GM19397 (cell line): Measurements from ENCODE around the gene MAP2.

ENCODE experiments used
- ATAC-seq: cut with Tn5 transposase; IDR thresholded peaks from one replicate; pipeline ENCODE4 v1.9.1; 2021; ENCODE audit warnings: mild to moderate bottlenecking, moderate library complexity; ENCODE audit not compliant: unreplicated experiment

Gene MAP2

DNA sequence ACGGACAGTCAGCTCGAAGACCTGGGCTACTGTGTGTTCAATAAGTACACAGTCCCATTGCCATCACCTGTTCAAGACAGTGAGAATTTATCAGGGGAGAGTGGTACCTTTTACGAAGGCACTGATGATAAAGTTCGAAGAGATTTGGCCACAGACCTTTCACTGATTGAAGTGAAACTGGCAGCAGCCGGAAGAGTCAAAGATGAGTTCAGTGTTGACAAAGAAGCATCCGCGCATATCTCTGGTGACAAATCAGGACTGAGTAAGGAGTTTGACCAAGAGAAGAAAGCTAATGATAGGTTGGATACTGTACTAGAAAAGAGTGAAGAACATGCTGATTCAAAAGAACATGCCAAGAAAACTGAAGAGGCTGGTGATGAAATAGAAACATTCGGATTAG lies 270.9 kb downstream of the MAP2 start:
- ATAC-seq, result no peak

GRCh38 chr2:209696836-209697711 lies 273.2 kb downstream of the MAP2 start:
- ATAC-seq, result peak; percentile 65

DNA sequence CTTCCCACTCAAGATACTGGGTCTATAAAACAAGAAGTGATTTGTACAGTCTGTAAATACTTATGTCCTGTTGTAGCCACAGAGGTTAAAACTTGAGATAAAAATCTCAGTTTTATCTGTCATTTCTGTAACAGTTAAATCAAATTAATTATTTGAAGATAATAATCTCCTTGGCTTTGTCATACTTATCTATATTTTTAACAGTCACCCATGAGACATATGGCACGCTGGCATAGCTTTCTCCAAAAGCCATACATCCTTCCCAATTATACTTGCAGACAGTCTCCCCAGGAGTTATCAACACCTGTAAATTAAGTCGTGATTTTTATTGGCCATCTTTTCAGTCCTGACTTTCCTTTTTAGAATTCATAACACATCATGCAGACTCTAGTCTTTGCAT lies 278.9 kb downstream of the MAP2 start:
- no peak for ATAC-seq

DNA sequence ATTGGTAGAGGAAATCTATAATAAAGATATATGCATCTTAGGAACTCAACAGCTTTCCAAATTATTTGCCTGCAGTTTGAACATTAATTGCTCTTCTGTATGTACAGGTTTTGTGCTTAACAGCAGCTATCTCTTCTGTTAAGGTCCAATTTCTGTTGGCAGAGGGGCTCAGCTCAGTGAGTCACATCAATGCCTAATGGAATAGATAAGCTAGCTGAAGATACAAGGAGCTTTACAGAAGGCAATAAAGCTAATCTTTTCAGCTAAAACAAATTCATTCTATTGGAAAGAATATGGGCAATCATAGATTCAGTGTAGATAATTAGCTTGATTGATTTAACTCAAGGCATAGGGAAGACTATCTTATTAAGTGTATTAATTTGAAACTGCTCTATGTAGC lies 289.4 kb downstream of the MAP2 start:
- no peak for ATAC-seq

DNA sequence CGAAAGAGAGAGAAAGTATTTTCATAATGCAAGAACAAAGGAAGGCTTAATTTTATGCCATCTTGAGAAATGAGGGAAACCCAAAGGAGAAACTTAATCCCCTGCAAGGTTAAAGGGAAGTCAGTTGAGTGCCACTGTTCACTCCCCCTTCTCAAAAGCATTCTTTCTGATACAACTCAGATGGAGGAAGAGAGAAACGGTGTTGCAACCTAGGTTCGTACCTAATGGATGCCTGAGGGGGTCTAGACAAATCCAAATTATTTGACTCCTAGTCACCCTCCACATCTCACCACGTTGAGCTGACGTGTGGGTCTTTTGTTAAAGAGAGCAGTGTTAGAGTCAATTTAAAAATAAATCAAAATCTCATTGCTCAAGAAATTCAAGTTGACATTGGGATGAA lies 295.2 kb downstream of the MAP2 start:
- ATAC-seq, result no peak

DNA sequence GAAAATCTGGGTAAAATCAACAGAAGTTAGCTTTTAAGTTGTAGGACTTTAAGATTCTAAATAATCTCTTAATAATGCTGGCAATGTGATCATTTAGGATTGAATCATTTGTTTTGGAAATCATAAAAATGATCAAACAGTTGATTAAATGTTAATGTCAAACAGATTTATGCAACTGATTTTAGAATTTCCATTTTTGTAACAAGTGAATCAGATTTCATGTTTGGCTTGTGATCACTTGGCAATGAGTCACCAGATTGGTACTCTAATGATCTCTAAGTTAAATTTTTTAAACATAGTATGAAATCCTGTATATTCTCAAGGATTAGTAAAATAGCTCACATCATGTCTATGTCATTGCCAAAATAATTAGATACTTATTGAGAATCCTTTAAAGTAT lies 297.6 kb downstream of the MAP2 start:
- no peak for ATAC-seq

DNA sequence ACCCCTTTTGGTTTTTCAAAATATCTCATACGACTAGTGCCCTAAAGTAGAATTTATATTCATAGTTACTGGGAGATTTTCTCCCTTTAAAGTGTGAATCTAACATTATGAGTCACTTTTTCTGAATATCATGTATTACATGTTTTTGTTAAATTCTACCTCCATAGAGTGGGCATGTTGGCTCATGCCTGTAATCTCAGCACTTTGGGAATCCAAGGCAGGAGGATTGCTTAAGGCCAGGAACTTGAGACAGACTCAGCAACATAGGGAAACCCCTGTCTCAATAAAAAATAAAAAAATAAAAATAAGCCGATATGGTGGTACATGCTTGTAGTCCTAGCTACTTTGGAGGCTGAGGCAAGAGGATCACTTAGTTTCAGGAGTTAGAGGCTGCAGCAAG lies 302.5 kb downstream of the MAP2 start:
- ATAC-seq, result no peak

DNA sequence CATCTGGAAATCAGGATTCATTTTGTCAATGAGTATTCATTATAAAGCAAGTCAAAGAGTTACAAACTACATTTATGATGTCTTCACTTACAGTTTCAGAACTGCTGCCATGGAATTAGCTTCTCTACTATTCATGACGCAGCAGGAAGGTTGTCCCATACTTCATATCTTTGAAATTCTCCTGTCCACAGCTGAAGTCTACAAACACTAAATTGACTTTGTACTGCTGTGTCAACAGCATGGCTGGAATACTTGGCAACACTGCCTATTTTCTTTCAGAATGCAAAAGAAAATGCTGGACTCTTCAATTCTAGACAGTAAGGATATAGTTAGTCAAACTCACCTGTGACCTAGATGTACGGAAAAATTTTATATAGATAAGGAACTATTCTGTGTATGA lies 303.2 kb downstream of the MAP2 start:
- ATAC-seq, result no peak

- no peak for ATAC-seq
Observed at GRCh38 chr2:209734805-209735204, 311.0 kb downstream of the MAP2 start.

GRCh38 chr2:209741953-209742352 lies 318.1 kb downstream of the MAP2 start:
- ATAC-seq, result no peak

- ATAC-seq, result no peak
Observed at GRCh38 chr2:209753020-209753419, 329.2 kb downstream of the MAP2 start.

- ATAC-seq, result no peak
Observed at GRCh38 chr2:209757163-209757562, 333.3 kb downstream of the MAP2 start.

GRCh38 chr2:209761566-209761965 lies 337.7 kb downstream of the MAP2 start:
- no peak for ATAC-seq

- no peak for ATAC-seq
Observed at GRCh38 chr2:209762563-209762962, 338.7 kb downstream of the MAP2 start.

- ATAC-seq, result no peak
Observed at GRCh38 chr2:209763106-209763505, 339.3 kb downstream of the MAP2 start.

DNA sequence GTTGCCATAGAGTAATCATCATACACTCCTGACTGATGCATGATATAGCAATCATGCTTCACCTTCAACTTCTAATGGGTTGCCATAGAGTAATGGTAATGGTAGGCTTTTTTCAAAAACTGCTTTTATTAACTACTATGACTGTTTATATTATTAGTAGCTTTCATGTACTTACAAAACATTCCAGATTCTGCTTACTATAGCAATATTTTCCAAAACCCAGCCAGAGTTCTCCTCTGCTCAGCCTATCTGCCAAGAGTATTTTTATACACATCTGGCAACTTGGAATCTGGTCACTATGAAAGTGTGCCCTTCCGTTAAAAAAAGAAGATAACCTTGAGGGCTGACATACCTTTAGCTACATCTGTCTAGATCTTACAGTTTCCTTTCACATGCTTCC lies 342.8 kb downstream of the MAP2 start:
- ATAC-seq, result no peak

DNA sequence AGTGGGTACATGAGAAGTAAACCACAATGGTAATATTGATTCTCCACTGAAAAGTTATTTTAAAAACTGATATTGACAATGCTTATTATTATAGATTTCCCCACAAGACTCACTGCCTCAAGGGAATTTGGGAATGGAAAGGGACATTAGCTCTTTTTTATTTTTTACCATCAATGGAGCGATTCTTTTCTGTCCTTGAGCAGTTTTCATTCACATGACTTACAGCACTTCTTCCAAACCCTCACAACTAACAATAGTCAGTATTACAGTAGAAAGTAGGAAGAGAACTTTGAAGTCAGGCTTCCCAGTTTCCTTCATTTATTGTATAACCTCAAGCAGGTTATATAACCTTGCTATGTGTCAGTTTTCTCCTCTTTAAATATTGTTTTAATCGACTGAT lies 343.5 kb downstream of the MAP2 start:
- ATAC-seq, result no peak

DNA sequence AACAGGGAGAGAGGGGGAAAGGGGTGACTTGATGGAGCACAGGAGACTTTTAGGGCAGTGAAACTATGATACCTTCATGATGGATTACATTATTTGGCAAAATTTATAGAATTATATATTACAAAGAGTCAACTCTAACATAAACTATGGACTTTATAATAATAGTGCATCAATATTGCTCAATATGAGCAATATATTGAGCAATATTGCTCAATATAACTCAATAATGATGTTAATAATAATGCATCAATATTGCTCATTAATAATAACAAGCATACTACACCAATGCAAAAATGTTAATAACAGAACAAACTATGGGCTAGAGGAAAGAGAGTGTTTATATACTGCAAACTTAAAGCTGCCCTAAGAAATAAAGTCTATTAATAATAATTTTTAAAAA lies 344.7 kb downstream of the MAP2 start:
- ATAC-seq, result no peak

GRCh38 chr2:209771474-209772289 lies 347.8 kb downstream of the MAP2 start, which contains the start of gene UNC80:
Gene UNC80, plus strand, starts transcription at chr2:209771832. Its CDS starts 241 bp downstream, at chr2:209772073.
- ATAC-seq, result peak; percentile 80

- ATAC-seq, result no peak
Observed at GRCh38 chr2:209772290-209772685, 348.4 kb downstream of the MAP2 start.

DNA sequence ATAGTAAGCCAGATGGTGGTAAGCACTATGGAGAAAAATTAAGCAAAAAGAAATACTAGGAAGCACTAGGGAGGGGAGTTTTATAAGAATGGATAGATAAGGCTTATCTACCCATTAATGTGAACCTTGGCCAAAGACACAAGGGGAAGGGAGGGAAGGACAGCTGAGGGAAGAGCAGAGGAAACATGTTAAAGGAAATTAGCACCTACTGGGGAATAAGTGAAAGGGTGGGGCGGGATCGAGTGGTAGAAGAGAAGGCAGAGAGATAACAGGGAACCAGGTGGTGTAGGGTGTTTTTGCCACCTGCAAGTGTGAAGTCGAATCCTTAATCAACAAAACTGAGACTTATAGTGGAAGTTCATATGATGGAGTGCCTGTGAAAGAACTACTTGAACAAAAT lies 349.5 kb downstream of the MAP2 start:
- no peak for ATAC-seq
